K562 (cell line): ENCODE measurements around the gene SDR42E2. TPM values are rescaled to one million over a fixed set of nuclear protein-coding genes. Genes with fewer than 3 reads are reported as not detected.

Experiments used
- CBX2 ChIP-seq: fragments of 200-600 bp; sonication (generic); IDR thresholded peaks from one replicate; pipeline ENCODE4 v1.6.1; 2012; ENCODE audit warnings: mild to moderate bottlenecking, low read length, inconsistent platforms; ENCODE audit not compliant: insufficient read depth, poor library complexity, severe bottlenecking
- GTF2A2 ChIP-seq: IDR thresholded peaks from 2 replicates; pipeline ENCODE4 v1.6.1; 2016; ENCODE audit warnings: mild to moderate bottlenecking, missing genetic modification characterization, missing compliant biosample characterization
- LCOR ChIP-seq: sonication (generic); formaldehyde crosslinking; IDR thresholded peaks from 2 replicates; pipeline ENCODE4 v1.8.0; 2022; ENCODE audit warnings: mild to moderate bottlenecking, missing genetic modification reagents
- NR4A1 ChIP-seq, 2 experiments: fragments of 250-450 bp in 1 of 2; fragments of 450-650 bp in 1 of 2; sonication (Bioruptor Pico) in 1 of 2; IDR thresholded peaks; 2 replicates each; pipeline versions ENCODE4 v1.4.0 to v1.6.1; 2016 to 2020; ENCODE audit warnings: mild to moderate bottlenecking in 2 of 2, missing compliant biosample characterization in 1 of 2, missing genetic modification characterization in 1 of 2, moderate library complexity in 1 of 2
- RCOR1 ChIP-seq, 2 experiments: IDR thresholded peaks; 2 replicates each; pipeline ENCODE4 v1.6.1; 2012; ENCODE audit warnings: low read depth in 2 of 2, low read length in 2 of 2, borderline replicate concordance in 1 of 2, improper control_type of control experiment in 1 of 2
- TAF7 ChIP-seq: fragments of 450-650 bp; IDR thresholded peaks from 2 replicates; pipeline ENCODE4 v1.6.1; 2016; ENCODE audit warnings: missing genetic modification characterization, missing compliant biosample characterization
- ZNF232 ChIP-seq: sonication (generic); formaldehyde crosslinking; IDR thresholded peaks from 2 replicates; pipeline ENCODE4 v1.8.0; 2022; ENCODE audit warnings: mild to moderate bottlenecking, missing genetic modification reagents
- ZNF324 ChIP-seq: fragments of 250-450 bp; sonication (Bioruptor Pico); IDR thresholded peaks from 2 replicates; pipeline ENCODE4 v1.4.0; 2020; ENCODE audit warnings: mild to moderate bottlenecking
- ZNF445 ChIP-seq: fragments of 250-450 bp; sonication (Bioruptor Pico); IDR thresholded peaks from 2 replicates; pipeline ENCODE4 v1.4.0; 2020; ENCODE audit warnings: low read depth, mild to moderate bottlenecking, moderate library complexity
- polyA plus RNA-seq, 8 experiments: library from polyadenylated mRNA; depleted of rRNA in 4 of 8; stranded (reverse) in 5 of 8; unstranded in 3 of 8; fragments of >200 nt; fragmentation: Nextera tagmentation in 2 of 8; fragmentation: Illumina TruSeq in 1 of 8; extraction: Ambion mirVana in 2 of 8; extraction: Trizol in 1 of 8; gene quantifications; 2 replicates each; pipeline versions ENCODE4 v1.2.1 to v1.2.3, GENCODE V29; 2011 to 2014; ENCODE audit warnings: inconsistent platforms in 1 of 8, missing spikeins in 1 of 8
- total RNA-seq, 7 experiments: library from RNA; depleted of rRNA in 6 of 7; stranded (reverse); fragments of >200 nt in 6 of 7; fragmentation: Illumina TruSeq in 2 of 7; extraction: Trizol in 2 of 7; gene quantifications; 2 replicates each; pipeline versions ENCODE4 v1.2.1 to v1.2.3, GENCODE V29; 2011 to 2021; ENCODE audit warnings: low replicate concordance in 1 of 7
- TF ChIP-seq, protein P1 (sequence below): fragments of 450-650 bp; IDR thresholded peaks from 2 replicates; pipeline ENCODE4 v1.6.1; 2014; ENCODE audit warnings: low read depth, mild to moderate bottlenecking, moderate library complexity, borderline replicate concordance
- TF ChIP-seq, protein P2 (sequence below): fragments of 250-450 bp; sonication (Bioruptor Pico); IDR thresholded peaks from 2 replicates; pipeline ENCODE4 v1.5.0; 2020; ENCODE audit warnings: mild to moderate bottlenecking, borderline replicate concordance
- TF ChIP-seq, protein P3 (sequence below): fragments of 250-450 bp; sonication (Bioruptor Pico); IDR thresholded peaks from 2 replicates; pipeline ENCODE4 v1.5.0; 2021
- TF ChIP-seq, protein P4 (sequence below): IDR thresholded peaks from 2 replicates; pipeline ENCODE4 v1.6.1; 2011; ENCODE audit not compliant: insufficient read length; ENCODE audit errors: extremely low read depth
- TF ChIP-seq, protein P5 (sequence below), 2 experiments: fragments of 200-800 bp in 1 of 2; sonication (Bioruptor generic) in 1 of 2; sonication (generic) in 1 of 2; formaldehyde crosslinking in 1 of 2; IDR thresholded peaks in 1 of 2; conservative IDR thresholded peaks in 1 of 2; 2 replicates each; pipeline versions ENCODE4 v1.5.0 to v1.6.1; 2016 to 2020; ENCODE audit warnings: missing compliant biosample characterization in 1 of 2, missing genetic modification characterization in 1 of 2, missing genetic modification reagents in 1 of 2
- TF ChIP-seq, protein P6 (sequence below): IDR thresholded peaks from 2 replicates; pipeline ENCODE4 v1.6.1; 2016; ENCODE audit warnings: missing genetic modification characterization, missing compliant biosample characterization

The SDR42E2 gene
- total and polyA plus RNA-seq, 9 of the 15 experiments (the other 6 are each of a cell fraction or from before 2014, with no cell fraction given): 0.03 to 0.07 (median 0.04) TPM; not detected in 4

DNA sequence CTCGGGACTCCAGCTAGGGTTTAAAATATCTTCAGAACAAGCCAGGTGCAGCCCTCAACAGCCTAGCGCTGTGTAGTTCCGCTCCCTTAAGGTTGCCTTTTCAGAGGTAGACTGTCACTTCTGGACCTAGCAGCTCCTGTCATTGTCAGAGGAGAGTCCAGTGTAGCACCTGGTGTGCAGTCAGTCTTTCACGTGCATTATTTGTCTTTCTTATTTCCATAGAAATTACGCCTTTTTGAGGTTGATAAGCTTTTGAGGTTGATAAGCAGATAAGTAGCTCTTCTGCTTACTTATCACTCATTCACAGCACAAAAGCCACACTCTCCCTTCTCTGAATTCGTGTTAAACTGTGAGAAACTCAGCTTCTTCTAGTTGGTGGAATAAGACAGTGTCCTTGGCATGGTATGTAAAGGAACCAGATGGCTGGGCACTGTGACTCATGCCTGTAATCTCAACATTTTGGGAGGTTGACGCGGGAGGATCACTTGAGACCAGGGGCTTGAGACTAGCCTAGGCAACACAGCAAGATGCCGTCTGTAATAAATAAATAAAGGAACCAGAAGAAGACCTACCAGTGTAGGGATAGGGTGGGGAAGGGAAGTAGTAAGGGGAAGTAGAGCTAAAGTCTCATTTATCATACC, 54.0 kb downstream of the SDR42E2 start (continued):
- TF ChIP-seq, protein P1, sequence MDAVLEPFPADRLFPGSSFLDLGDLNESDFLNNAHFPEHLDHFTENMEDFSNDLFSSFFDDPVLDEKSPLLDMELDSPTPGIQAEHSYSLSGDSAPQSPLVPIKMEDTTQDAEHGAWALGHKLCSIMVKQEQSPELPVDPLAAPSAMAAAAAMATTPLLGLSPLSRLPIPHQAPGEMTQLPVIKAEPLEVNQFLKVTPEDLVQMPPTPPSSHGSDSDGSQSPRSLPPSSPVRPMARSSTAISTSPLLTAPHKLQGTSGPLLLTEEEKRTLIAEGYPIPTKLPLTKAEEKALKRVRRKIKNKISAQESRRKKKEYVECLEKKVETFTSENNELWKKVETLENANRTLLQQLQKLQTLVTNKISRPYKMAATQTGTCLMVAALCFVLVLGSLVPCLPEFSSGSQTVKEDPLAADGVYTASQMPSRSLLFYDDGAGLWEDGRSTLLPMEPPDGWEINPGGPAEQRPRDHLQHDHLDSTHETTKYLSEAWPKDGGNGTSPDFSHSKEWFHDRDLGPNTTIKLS: no peak
- TF ChIP-seq TAF7 (tag) (no peak), ZNF445 (CRISPR knock-in tag) (no peak), ZNF324 (CRISPR knock-in tag) (no peak), GTF2A2 (tag) (no peak), RCOR1 (IDR thresholded peaks at IDR 0.05; ENCODE audit: borderline replicate concordance in 1 of 2, low read depth in 2 of 2, low read length in 2 of 2) (peak in 1 of 2 experiments; percentile 77; a peak in 3 of 4 replicates), CBX2 (no peak), LCOR (CRISPR knock-in tag) (peak; percentile 93), NR4A1 (CRISPR knock-in tag; IDR thresholded peaks at IDR 0.05) (no peak), NR4A1 (tag; IDR thresholded peaks at IDR 0.05) (no peak), ZNF232 (no peak)
- TF ChIP-seq, protein P2, sequence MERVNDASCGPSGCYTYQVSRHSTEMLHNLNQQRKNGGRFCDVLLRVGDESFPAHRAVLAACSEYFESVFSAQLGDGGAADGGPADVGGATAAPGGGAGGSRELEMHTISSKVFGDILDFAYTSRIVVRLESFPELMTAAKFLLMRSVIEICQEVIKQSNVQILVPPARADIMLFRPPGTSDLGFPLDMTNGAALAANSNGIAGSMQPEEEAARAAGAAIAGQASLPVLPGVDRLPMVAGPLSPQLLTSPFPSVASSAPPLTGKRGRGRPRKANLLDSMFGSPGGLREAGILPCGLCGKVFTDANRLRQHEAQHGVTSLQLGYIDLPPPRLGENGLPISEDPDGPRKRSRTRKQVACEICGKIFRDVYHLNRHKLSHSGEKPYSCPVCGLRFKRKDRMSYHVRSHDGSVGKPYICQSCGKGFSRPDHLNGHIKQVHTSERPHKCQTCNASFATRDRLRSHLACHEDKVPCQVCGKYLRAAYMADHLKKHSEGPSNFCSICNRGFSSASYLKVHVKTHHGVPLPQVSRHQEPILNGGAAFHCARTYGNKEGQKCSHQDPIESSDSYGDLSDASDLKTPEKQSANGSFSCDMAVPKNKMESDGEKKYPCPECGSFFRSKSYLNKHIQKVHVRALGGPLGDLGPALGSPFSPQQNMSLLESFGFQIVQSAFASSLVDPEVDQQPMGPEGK: no peak
- TF ChIP-seq, protein P3, sequence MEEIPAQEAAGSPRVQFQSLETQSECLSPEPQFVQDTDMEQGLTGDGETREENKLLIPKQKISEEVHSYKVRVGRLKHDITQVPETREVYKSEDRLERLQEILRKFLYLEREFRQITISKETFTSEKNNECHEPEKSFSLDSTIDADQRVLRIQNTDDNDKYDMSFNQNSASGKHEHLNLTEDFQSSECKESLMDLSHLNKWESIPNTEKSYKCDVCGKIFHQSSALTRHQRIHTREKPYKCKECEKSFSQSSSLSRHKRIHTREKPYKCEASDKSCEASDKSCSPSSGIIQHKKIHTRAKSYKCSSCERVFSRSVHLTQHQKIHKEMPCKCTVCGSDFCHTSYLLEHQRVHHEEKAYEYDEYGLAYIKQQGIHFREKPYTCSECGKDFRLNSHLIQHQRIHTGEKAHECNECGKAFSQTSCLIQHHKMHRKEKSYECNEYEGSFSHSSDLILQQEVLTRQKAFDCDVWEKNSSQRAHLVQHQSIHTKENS (CRISPR knock-in tag): no peak
- TF ChIP-seq, protein P4, sequence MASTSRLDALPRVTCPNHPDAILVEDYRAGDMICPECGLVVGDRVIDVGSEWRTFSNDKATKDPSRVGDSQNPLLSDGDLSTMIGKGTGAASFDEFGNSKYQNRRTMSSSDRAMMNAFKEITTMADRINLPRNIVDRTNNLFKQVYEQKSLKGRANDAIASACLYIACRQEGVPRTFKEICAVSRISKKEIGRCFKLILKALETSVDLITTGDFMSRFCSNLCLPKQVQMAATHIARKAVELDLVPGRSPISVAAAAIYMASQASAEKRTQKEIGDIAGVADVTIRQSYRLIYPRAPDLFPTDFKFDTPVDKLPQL: no peak
- TF ChIP-seq, protein P5, sequence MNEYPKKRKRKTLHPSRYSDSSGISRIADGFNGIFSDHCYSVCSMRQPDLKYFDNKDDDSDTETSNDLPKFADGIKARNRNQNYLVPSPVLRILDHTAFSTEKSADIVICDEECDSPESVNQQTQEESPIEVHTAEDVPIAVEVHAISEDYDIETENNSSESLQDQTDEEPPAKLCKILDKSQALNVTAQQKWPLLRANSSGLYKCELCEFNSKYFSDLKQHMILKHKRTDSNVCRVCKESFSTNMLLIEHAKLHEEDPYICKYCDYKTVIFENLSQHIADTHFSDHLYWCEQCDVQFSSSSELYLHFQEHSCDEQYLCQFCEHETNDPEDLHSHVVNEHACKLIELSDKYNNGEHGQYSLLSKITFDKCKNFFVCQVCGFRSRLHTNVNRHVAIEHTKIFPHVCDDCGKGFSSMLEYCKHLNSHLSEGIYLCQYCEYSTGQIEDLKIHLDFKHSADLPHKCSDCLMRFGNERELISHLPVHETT (CRISPR knock-in tag; conservative IDR thresholded peaks at IDR 0.05 in 1 of 2, IDR thresholded peaks at IDR 0.05 in 1 of 2): peak in 1 of 2 experiments; percentile 62; a peak in 2 of 4 replicates
- TF ChIP-seq, protein P6, sequence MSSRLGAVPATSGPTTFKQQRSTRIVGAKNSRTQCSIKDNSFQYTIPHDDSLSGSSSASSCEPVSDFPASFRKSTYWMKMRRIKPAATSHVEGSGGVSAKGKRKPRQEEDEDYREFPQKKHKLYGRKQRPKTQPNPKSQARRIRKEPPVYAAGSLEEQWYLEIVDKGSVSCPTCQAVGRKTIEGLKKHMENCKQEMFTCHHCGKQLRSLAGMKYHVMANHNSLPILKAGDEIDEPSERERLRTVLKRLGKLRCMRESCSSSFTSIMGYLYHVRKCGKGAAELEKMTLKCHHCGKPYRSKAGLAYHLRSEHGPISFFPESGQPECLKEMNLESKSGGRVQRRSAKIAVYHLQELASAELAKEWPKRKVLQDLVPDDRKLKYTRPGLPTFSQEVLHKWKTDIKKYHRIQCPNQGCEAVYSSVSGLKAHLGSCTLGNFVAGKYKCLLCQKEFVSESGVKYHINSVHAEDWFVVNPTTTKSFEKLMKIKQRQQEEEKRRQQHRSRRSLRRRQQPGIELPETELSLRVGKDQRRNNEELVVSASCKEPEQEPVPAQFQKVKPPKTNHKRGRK (tag): no peak
